Thymus (tissue), 11 donors: Measurements from ENCODE around the gene EPS8L1. TPM values are rescaled to one million over a fixed set of nuclear protein-coding genes. Genes with fewer than 3 reads are reported as not detected.
A peak's percentile ranks its signal among the peaks of the same experiment; 100 is the strongest.

Experiments used
- DNase-seq, 9 donors: peaks; one replicate each; pipeline ENCODE4 v3.0.0-alpha.2; 2013; ENCODE audit warnings: low spot score in 9 of 9, low read depth in 6 of 9, missing footprints in 1 of 9
- H3K27ac ChIP-seq, 2 donors: one replicate each; pipeline ENCODE4 v1.5.1; 2013; ENCODE audit warnings: control low read depth in 1 of 2, low read depth in 1 of 2, low read length in 1 of 2, mild to moderate bottlenecking in 1 of 2, moderate library complexity in 1 of 2
- H3K27me3 ChIP-seq, 2 donors: one replicate each; pipeline ENCODE4 v1.5.1; 2013; ENCODE audit warnings: low read length in 1 of 2; ENCODE audit not compliant: control insufficient read depth in 2 of 2, insufficient read depth in 1 of 2
- H3K36me3 ChIP-seq, 2 donors: one replicate each; pipeline ENCODE4 v1.5.1; 2013; ENCODE audit warnings: low read length in 1 of 2, mild to moderate bottlenecking in 1 of 2, moderate library complexity in 1 of 2; ENCODE audit not compliant: control insufficient read depth in 2 of 2, insufficient read depth in 2 of 2
- H3K4me1 ChIP-seq, 2 donors: one replicate each; pipeline ENCODE4 v1.5.1; 2013; ENCODE audit warnings: low read length in 2 of 2; ENCODE audit not compliant: control insufficient read depth in 2 of 2, insufficient read depth in 2 of 2
- H3K4me3 ChIP-seq, 2 donors: one replicate each; pipeline ENCODE4 v1.5.1; 2013; ENCODE audit warnings: low read length in 2 of 2, control low read depth in 1 of 2, mild to moderate bottlenecking in 1 of 2
- H3K9me3 ChIP-seq, 2 donors: one replicate each; pipeline ENCODE4 v1.5.1; 2013; ENCODE audit warnings: low read length in 1 of 2, mild to moderate bottlenecking in 1 of 2; ENCODE audit not compliant: control insufficient read depth in 2 of 2, insufficient read depth in 1 of 2
- WGBS: extraction: QIAGEN DNeasy Blood & Tissue Kit; methylation state at CpG from one replicate; pipeline ENCODE4 v1.1.7; 2013; 5-methylcytosine and 5-hydroxymethylcytosine counted together
- polyA plus RNA-seq: library from polyadenylated mRNA; stranded (reverse); fragments of 200-250 nt; gene quantifications from one replicate; pipeline ENCODE4 v1.2.3, GENCODE V29; 2013
- total RNA-seq: library from RNA; stranded (reverse); fragments of 120-200 nt; gene quantifications from one replicate; pipeline ENCODE4 v1.2.4, GENCODE V29; 2013
- donor health status: healthy.

EPS8L1 gene
- total and polyA plus RNA-seq, 2 donors = 2.3 to 26.6 TPM

DNA sequence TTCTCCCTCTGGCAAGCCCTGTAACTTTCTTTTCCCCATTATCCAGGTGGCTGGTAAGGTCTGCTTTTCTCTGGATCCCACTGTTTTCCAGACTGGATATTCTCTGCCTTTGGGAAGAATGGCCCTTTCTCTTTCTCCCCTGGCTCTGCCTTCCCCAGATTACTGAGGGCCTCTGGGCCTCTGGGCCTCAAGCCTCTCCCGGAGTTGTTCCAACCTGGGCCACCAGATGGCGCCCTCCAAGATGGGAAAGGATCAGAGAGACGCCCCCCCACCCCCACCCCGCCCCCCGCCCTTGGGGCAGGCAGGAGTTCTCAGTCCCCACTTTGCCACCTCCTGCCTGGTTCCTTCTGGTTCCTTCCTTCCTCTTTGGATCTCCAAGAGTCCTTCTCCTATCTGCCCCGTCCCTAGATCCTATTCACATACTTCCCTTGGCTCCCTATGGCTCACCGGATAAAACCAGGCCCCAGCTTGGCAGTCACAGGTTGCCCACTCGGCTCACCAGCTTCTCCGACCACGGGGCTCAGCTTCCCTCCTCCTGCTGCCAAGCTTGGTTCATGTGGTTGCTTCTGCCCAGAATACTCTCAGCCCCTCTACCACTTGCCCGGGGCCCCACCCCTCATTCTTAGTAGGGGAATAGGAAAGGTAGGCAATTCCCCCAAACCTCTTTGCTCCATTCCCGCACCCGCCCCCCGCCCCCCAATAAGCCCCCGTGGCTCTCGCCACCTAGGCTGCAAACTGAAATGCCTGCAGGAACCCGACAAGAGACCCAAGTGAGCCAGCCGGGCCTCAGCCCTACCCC is 13.1 kb downstream of the EPS8L1 start:
- 62% methylated on average over 18 of the region's 18 CpGs for WGBS
- no peak overlapping the region for H3K27ac ChIP-seq
- H3K4me1 ChIP-seq = peaks cover 7 to 9% of the 10 kb centered on the region in 2 donors
- peak in 3 of 9 donors; percentile 52 to 77 (median 65) for DNase-seq
- H3K36me3 ChIP-seq = peaks cover 2 to 28% of the 10 kb centered on the region in 2 donors
- peaks cover 0 to 4% of the 10 kb centered on the region in 2 donors for H3K9me3 ChIP-seq
- no peak overlapping the region for H3K4me3 ChIP-seq
- H3K27me3 ChIP-seq = peaks cover 42 to 48% of the 10 kb centered on the region in 2 donors

DNA sequence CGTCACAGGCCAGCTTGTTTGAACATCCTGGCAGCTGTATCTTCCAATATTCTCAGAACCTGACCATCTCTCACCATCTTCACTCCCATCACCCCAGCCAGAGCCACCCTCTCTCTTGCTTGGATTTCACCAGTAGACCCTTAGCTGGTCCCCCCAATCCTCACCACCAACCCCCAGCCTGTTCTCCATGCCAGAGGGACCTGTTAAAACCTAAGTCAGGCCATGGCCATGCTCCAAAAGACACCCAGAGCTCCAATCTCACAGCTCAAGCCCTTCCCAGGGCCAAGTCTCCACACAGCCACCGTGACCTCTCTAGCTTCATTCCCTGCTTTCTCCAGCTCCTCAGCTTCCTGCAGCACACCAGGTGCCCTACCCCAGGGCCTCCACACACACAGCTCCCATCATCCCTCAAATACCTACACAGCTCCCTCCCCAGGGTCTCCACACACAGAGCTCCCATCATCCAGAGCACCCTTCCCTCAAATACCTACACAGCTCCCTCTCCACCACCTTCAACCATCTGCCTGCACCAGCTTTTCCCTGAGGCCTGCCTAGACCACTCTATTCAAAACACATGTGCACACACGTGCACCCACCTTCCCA is 13.8 kb downstream of the EPS8L1 start:
- Histone ChIP-seq H3K27ac (no peak overlapping the region), H3K27me3 (peaks cover 35 to 41% of the 10 kb centered on the region in 2 donors), H3K4me3 (no peak overlapping the region), H3K9me3 (peaks cover 0 to 4% of the 10 kb centered on the region in 2 donors), H3K4me1 (peaks cover 7 to 9% of the 10 kb centered on the region in 2 donors), H3K36me3 (peaks cover 2 to 33% of the 10 kb centered on the region in 2 donors)
- DNase-seq = no peak
- WGBS = 97% methylated on average over 3 of the region's 3 CpGs

DNA sequence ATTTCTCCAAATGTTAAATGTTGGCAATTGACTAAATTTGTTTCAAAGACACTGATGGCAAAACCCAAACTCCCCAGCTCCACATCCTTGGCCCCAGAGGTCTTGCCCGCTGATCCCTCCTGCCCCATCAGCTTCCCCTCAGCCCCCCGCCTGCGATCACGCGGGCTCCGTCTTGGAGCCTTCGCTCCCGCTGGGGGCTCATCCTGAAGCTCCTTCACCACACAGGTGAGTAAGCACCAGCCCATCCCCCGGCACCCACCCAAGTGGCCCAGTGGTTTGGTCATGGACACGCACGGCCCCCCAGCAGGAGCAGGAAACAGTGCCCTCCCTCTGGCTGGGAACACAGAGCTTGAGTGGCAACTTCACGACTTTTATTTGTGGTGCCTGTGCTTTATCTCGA is 14.9 kb downstream of the EPS8L1 start:
- H3K4me3 ChIP-seq = no peak overlapping the region
- peaks cover 9 to 44% of the 10 kb centered on the region in 2 donors for H3K36me3 ChIP-seq
- DNase-seq = no peak
- WGBS = 99% methylated on average over 13 of the region's 13 CpGs
- peaks cover 7 to 9% of the 10 kb centered on the region in 2 donors for H3K4me1 ChIP-seq
- H3K27ac ChIP-seq = no peak overlapping the region
- peaks cover 29 to 30% of the 10 kb centered on the region in 2 donors for H3K27me3 ChIP-seq
- H3K9me3 ChIP-seq = peaks cover 0 to 4% of the 10 kb centered on the region in 2 donors

DNA sequence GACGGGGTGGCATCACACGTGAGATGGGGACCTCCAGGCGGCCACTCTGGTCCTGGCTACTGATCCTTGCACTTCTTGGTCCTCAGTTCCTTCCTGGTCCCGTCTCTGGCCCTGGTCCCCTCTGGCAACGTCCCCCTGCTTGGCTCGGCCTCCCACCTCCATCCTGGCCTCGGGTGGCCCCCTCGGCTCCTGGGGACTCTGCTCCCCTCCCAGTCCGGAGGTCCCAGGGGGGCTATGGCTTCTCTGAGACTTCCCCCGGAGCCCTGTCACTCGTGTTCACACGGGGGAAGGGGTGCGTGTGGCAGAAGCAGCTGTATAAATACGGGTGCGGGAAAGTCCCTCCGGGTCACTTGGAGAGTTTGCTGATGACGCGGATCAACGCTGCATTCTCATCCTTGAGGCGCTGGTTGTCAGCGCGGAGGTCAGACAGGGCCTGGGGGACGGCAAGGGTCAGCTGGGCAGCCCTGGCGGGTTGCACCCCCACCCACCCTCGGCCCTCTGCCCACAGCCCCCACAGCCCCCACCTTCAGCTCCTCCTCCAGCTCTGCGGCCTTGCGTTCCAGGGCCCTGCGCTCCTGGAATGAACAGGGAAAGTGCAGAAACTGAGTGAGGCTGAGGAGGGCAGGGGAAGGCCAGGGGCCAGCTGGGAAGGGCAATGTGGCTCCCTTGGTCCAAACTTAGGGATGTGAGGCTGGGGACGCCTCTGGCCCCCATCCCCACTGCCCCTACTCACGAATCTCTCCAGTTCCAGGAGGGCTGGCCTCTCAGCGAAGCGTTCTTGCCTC is 15.6 kb downstream of the EPS8L1 start:
- peaks cover 22% of the 10 kb centered on the region in 2 donors for H3K27me3 ChIP-seq
- 95% methylated on average over 32 of the region's 32 CpGs for WGBS
- H3K4me1 ChIP-seq = peaks cover 7 to 9% of the 10 kb centered on the region in 2 donors
- peaks cover 0 to 4% of the 10 kb centered on the region in 2 donors for H3K9me3 ChIP-seq
- DNase-seq = no peak
- peaks cover 13 to 47% of the 10 kb centered on the region in 2 donors for H3K36me3 ChIP-seq
- no peak overlapping the region for H3K27ac ChIP-seq
- no peak overlapping the region for H3K4me3 ChIP-seq

DNA sequence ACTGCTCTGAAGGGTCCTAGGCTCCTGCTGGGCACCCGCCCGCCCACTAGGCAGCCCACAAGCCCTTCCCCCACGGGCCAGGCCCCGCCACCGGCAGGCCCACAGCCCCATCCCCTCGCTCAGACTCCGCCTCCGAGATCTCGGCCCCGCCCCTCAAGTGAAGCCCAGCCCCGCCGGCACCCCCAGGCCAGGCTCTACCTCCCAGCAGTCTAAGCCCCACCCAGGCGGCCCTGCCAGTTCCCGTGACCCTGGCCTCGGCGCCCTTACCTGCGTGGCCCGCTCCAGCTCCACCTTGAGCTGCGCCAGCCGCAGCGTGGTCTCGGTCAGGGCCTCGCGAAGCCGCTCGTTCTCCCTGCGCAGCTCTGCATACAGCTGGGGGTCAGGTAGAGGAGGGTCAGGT is 16.3 kb downstream of the EPS8L1 start:
- peaks cover 0 to 4% of the 10 kb centered on the region in 2 donors for H3K9me3 ChIP-seq
- peaks cover 15 to 16% of the 10 kb centered on the region in 2 donors for H3K27me3 ChIP-seq
- H3K36me3 ChIP-seq = peaks cover 13 to 47% of the 10 kb centered on the region in 2 donors
- H3K4me3 ChIP-seq = no peak overlapping the region
- DNase-seq = no peak
- 97% methylated on average over 27 of the region's 27 CpGs for WGBS
- H3K4me1 ChIP-seq = peaks cover 3 to 7% of the 10 kb centered on the region in 2 donors
- H3K27ac ChIP-seq = no peak overlapping the region

DNA sequence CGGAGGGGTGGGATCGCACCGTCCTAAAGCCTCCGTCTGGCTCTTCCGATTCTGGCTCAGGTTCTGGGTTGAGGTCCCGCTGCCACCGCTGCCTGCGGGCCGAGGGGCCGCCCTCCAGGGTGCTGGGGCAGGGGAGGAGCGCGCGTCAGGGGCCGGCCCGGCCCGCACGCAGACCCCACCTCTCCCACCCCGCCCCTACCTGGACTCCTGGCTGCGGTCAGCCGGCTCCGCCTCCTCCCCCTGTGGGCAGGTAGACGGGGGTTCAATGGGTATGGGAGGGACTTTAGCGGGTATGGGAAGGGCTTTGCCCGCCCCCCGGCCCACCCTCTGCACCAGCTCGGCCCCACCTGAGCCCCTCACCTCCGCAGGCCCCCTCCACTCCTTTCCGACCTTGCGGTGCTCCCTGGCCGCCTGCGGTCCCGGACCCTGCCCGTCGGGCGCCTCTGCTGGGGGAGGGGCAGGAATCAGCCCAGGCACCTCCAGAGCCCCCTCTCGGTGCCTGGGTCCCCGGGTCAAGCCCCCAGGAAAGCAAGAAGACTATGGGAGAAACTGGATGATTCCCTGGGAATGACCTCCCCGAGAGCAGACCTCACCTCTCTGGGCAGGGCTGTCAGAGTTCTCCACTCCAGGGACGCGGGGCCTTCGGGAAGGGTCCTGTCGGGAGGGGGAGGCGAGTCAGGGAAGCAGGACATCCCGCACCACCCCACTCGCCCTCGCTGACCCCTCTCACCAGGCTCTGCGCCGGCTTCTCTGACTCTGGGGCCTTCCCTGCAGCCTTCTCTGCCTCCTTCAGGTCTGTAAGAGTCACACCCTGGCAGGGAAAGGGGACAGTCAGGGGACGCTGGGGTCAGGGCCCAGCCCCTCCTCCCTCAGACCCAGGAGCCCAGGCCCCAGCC is 17.0 kb downstream of the EPS8L1 start:
- H3K9me3 ChIP-seq = no peaks in the 10 kb centered on the region
- peaks cover 0 to 2% of the 10 kb centered on the region in 2 donors for H3K4me1 ChIP-seq
- no peak overlapping the region for H3K27ac ChIP-seq
- no peak for DNase-seq
- peaks cover 13 to 47% of the 10 kb centered on the region in 2 donors for H3K36me3 ChIP-seq
- H3K27me3 ChIP-seq = peaks cover 8 to 9% of the 10 kb centered on the region in 2 donors
- 97% methylated on average over 49 of the region's 49 CpGs for WGBS
- no peak overlapping the region for H3K4me3 ChIP-seq

DNA sequence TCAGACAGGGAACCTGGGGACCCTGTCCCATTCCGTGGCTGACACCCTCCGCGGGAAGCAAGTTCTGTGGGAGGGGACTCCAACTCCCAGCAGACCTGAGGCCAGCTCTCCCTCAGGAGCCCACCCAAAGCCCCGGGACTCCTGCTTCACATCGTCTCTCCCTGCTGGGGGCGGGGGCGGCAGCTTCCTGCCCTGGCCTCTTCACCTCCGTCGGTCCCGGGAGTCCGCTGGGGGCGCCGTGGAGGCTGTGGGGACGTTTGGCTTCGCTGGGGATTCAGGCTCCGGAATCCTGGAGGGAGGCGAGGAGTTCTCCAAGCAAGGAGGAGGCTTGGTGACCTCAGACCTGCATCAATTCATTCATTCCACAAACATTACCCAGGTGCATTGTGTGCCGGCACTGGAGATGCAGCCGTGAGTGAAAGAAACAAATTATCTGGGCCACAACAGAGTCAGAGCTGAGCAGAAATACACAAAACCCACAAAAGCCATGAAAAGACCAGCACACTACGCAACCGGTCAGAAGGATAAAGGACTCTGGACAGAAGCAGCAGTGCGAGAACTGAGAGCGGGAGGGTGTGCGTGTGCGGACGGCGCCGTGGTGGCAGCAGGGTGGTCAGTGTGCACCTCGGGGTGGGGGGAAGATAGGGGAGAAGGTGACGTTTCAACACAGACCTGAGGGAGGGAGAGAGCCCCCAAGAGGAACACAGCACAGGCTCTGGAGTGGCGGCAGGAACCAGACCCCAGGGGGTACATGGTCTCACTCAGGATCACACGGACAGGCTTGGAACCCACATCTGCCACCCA is 19.0 kb downstream of the EPS8L1 start:
- Histone ChIP-seq H3K36me3 (peaks cover 19 to 66% of the 10 kb centered on the region in 2 donors), H3K27ac (no peak overlapping the region), H3K9me3 (no peaks in the 10 kb centered on the region), H3K27me3 (no peaks in the 10 kb centered on the region), H3K4me1 (no peaks in the 10 kb centered on the region), H3K4me3 (no peak overlapping the region)
- DNase-seq = no peak
- WGBS = 97% methylated on average over 32 of the region's 32 CpGs
